HepG2 (cell line): ENCODE measurements around the gene SAPCD1. TPM values are rescaled to one million over a fixed set of nuclear protein-coding genes. Genes with fewer than 3 reads are reported as not detected.

Source experiments
- ATF3 ChIP-seq: sonication (generic); formaldehyde crosslinking; IDR thresholded peaks from 2 replicates; pipeline ENCODE4 v1.4.0; 2020; ENCODE audit warnings: missing genetic modification reagents
- NONO ChIP-seq, 2 experiments: fragments of 450-650 bp in 1 of 2; sonication (generic) in 1 of 2; formaldehyde crosslinking in 1 of 2; IDR thresholded peaks in 1 of 2; conservative IDR thresholded peaks in 1 of 2; 2 replicates each; pipeline versions ENCODE4 v1.6.1 to v1.8.0; 2017 to 2022; ENCODE audit warnings: mild to moderate bottlenecking in 1 of 2, missing genetic modification reagents in 1 of 2, moderate library complexity in 1 of 2
- PAWR ChIP-seq: sonication (generic); formaldehyde crosslinking; IDR thresholded peaks from 2 replicates; pipeline ENCODE4 v1.4.0; 2020; ENCODE audit warnings: missing genetic modification reagents, mild to moderate bottlenecking, borderline replicate concordance
- PLSCR1 ChIP-seq: sonication (generic); formaldehyde crosslinking; IDR thresholded peaks from 2 replicates; pipeline ENCODE4 v1.5.0; 2020; ENCODE audit warnings: missing genetic modification reagents, mild to moderate bottlenecking, borderline replicate concordance
- RARA ChIP-seq: IDR thresholded peaks from 2 replicates; pipeline ENCODE4 v1.6.1; 2016; ENCODE audit warnings: missing genetic modification reagents, missing compliant biosample characterization
- STAG1 ChIP-seq: sonication (generic); formaldehyde crosslinking; IDR thresholded peaks from 2 replicates; pipeline ENCODE4 v1.4.0; 2020; ENCODE audit warnings: missing genetic modification reagents
- U2AF2 ChIP-seq: fragments of 200-400 bp; formaldehyde crosslinking; IDR thresholded peaks from 2 replicates; pipeline ENCODE4 v1.6.1; 2017; ENCODE audit warnings: low read depth, mild to moderate bottlenecking, low read length
- ZNF552 ChIP-seq: sonication (generic); formaldehyde crosslinking; IDR thresholded peaks from 2 replicates; pipeline ENCODE4 v1.9.0; 2022; ENCODE audit warnings: missing genetic modification reagents, mild to moderate bottlenecking, borderline replicate concordance
- ZNF567 ChIP-seq: sonication (generic); formaldehyde crosslinking; IDR thresholded peaks from 2 replicates; pipeline ENCODE4 v1.8.1; 2023; ENCODE audit warnings: mild to moderate bottlenecking, missing genetic modification reagents, borderline replicate concordance
- polyA plus RNA-seq, 8 experiments: library from polyadenylated mRNA; depleted of rRNA in 3 of 8; stranded (reverse) in 7 of 8; unstranded in 1 of 8; fragments of >200 nt; fragmentation: Illumina TruSeq in 4 of 8; extraction: Trizol in 4 of 8; gene quantifications; 2 replicates each; pipeline versions ENCODE4 v1.2.1 to v1.2.3, GENCODE V29; 2011 to 2016; ENCODE audit warnings: low read depth in 4 of 8, missing spikeins in 1 of 8, mixed read lengths in 1 of 8; ENCODE audit not compliant: insufficient read depth in 1 of 8
- total RNA-seq, 5 experiments: library from RNA; depleted of rRNA; stranded (reverse); fragments of >200 nt; fragmentation: Illumina TruSeq; extraction: Trizol; gene quantifications; 2 replicates each; pipeline ENCODE4 v1.2.3, GENCODE V29; 2016; ENCODE audit warnings: low read depth in 1 of 5
- TF ChIP-seq, protein P1 (sequence below): sonication (generic); formaldehyde crosslinking; IDR thresholded peaks from 2 replicates; pipeline ENCODE4 v1.5.1; 2020; ENCODE audit warnings: mild to moderate bottlenecking, missing genetic modification reagents, borderline replicate concordance
- TF ChIP-seq, protein P2 (sequence below): sonication (generic); formaldehyde crosslinking; IDR thresholded peaks from 2 replicates; pipeline ENCODE4 v1.8.0; 2022; ENCODE audit warnings: missing genetic modification reagents, mild to moderate bottlenecking, borderline replicate concordance
- TF ChIP-seq, protein P3 (sequence below): sonication (generic); formaldehyde crosslinking; IDR thresholded peaks from 2 replicates; pipeline ENCODE4 v1.4.0; 2020; ENCODE audit warnings: mild to moderate bottlenecking, missing genetic modification reagents
- TF ChIP-seq, protein P4 (sequence below): IDR thresholded peaks from 2 replicates; pipeline ENCODE4 v1.6.1; 2016
- TF ChIP-seq, protein P5 (sequence below): sonication (generic); formaldehyde crosslinking; IDR thresholded peaks from 2 replicates; pipeline ENCODE4 v1.5.1; 2020; ENCODE audit warnings: missing genetic modification reagents, mild to moderate bottlenecking, borderline replicate concordance
- TF ChIP-seq, protein P6 (sequence below): sonication (generic); formaldehyde crosslinking; IDR thresholded peaks from 2 replicates; pipeline ENCODE4 v1.9.0; 2021; ENCODE audit warnings: missing genetic modification reagents, mild to moderate bottlenecking, borderline replicate concordance

The SAPCD1 gene
- total and polyA plus RNA-seq, 2 of the 13 experiments (the other 11 are each of a cell fraction or from before 2014, with no cell fraction given): 2.5 to 3.9 TPM

DNA sequence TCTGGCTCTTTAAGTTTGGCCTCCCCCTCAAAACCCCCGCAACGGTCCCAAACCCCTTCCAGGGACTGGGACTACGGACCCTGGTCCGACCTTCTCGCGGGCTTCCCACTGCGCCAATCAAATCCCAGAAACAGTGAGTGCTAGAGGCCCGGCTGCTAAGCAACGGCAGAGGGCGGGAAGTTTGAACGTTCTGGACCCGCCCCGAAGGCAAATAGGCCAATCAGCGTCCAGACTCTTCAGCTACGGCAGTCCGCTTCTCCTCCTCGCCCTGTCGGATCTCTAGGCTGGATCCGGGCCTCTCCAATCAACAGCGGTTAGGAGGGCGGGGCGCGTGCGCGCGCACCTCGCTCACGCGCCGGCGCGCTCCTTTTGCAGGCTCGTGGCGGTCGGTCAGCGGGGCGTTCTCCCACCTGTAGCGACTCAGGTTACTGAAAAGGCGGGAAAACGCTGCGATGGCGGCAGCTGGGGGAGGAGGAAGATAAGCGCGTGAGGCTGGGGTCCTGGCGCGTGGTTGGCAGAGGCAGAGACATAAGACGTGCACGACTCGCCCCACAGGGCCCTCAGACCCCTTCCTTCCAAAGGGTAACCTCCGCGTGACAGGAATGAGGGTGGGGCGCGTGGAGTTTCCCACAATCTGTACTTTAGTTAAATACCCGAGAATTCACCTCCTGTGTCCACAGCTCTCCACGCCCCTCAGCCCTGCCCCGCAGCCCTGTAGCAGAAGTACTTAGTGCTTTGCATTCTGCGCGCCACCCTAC, 22.6 kb upstream of the SAPCD1 start, which contains the start of gene MSH5 (continued):
- TF ChIP-seq, protein P1, sequence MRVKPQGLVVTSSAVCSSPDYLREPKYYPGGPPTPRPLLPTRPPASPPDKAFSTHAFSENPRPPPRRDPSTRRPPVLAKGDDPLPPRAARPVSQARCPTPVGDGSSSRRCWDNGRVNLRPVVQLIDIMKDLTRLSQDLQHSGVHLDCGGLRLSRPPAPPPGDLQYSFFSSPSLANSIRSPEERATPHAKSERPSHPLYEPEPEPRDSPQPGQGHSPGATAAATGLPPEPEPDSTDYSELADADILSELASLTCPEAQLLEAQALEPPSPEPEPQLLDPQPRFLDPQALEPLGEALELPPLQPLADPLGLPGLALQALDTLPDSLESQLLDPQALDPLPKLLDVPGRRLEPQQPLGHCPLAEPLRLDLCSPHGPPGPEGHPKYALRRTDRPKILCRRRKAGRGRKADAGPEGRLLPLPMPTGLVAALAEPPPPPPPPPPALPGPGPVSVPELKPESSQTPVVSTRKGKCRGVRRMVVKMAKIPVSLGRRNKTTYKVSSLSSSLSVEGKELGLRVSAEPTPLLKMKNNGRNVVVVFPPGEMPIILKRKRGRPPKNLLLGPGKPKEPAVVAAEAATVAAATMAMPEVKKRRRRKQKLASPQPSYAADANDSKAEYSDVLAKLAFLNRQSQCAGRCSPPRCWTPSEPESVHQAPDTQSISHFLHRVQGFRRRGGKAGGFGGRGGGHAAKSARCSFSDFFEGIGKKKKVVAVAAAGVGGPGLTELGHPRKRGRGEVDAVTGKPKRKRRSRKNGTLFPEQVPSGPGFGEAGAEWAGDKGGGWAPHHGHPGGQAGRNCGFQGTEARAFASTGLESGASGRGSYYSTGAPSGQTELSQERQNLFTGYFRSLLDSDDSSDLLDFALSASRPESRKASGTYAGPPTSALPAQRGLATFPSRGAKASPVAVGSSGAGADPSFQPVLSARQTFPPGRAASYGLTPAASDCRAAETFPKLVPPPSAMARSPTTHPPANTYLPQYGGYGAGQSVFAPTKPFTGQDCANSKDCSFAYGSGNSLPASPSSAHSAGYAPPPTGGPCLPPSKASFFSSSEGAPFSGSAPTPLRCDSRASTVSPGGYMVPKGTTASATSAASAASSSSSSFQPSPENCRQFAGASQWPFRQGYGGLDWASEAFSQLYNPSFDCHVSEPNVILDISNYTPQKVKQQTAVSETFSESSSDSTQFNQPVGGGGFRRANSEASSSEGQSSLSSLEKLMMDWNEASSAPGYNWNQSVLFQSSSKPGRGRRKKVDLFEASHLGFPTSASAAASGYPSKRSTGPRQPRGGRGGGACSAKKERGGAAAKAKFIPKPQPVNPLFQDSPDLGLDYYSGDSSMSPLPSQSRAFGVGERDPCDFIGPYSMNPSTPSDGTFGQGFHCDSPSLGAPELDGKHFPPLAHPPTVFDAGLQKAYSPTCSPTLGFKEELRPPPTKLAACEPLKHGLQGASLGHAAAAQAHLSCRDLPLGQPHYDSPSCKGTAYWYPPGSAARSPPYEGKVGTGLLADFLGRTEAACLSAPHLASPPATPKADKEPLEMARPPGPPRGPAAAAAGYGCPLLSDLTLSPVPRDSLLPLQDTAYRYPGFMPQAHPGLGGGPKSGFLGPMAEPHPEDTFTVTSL (CRISPR knock-in tag): peak; percentile 68; the same call in 1 of the 2 replicates
- no peak for TF ChIP-seq NONO (IDR thresholded peaks at IDR 0.05)
- TF ChIP-seq NONO (CRISPR knock-in tag; conservative IDR thresholded peaks at IDR 0.05): peak; percentile 85
- TF ChIP-seq RARA (CRISPR knock-in tag): peak; percentile 1
- TF ChIP-seq ZNF567 (CRISPR knock-in tag): no peak; the same call in 1 of the 2 replicates
- TF ChIP-seq, protein P2, sequence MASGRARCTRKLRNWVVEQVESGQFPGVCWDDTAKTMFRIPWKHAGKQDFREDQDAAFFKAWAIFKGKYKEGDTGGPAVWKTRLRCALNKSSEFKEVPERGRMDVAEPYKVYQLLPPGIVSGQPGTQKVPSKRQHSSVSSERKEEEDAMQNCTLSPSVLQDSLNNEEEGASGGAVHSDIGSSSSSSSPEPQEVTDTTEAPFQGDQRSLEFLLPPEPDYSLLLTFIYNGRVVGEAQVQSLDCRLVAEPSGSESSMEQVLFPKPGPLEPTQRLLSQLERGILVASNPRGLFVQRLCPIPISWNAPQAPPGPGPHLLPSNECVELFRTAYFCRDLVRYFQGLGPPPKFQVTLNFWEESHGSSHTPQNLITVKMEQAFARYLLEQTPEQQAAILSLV (CRISPR knock-in tag): peak; percentile 99
- peak; percentile 37; the same call in 1 of the 2 replicates for TF ChIP-seq ATF3 (CRISPR knock-in tag)
- no peak for TF ChIP-seq U2AF2
- TF ChIP-seq, protein P3, sequence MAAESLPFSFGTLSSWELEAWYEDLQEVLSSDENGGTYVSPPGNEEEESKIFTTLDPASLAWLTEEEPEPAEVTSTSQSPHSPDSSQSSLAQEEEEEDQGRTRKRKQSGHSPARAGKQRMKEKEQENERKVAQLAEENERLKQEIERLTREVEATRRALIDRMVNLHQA (CRISPR knock-in tag): 0 out of 2 replicates have a peak, but pooled peaks have one; percentile 36
- 0 out of 2 replicates have a peak, but pooled peaks have one; percentile 79 for TF ChIP-seq PAWR
- TF ChIP-seq, protein P4, sequence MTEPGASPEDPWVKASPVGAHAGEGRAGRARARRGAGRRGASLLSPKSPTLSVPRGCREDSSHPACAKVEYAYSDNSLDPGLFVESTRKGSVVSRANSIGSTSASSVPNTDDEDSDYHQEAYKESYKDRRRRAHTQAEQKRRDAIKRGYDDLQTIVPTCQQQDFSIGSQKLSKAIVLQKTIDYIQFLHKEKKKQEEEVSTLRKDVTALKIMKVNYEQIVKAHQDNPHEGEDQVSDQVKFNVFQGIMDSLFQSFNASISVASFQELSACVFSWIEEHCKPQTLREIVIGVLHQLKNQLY: peak; percentile 77
- TF ChIP-seq, protein P5, sequence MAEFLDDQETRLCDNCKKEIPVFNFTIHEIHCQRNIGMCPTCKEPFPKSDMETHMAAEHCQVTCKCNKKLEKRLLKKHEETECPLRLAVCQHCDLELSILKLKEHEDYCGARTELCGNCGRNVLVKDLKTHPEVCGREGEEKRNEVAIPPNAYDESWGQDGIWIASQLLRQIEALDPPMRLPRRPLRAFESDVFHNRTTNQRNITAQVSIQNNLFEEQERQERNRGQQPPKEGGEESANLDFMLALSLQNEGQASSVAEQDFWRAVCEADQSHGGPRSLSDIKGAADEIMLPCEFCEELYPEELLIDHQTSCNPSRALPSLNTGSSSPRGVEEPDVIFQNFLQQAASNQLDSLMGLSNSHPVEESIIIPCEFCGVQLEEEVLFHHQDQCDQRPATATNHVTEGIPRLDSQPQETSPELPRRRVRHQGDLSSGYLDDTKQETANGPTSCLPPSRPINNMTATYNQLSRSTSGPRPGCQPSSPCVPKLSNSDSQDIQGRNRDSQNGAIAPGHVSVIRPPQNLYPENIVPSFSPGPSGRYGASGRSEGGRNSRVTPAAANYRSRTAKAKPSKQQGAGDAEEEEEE (CRISPR knock-in tag): no peak
- peak; percentile 99 for TF ChIP-seq ZNF552
- TF ChIP-seq, protein P6, sequence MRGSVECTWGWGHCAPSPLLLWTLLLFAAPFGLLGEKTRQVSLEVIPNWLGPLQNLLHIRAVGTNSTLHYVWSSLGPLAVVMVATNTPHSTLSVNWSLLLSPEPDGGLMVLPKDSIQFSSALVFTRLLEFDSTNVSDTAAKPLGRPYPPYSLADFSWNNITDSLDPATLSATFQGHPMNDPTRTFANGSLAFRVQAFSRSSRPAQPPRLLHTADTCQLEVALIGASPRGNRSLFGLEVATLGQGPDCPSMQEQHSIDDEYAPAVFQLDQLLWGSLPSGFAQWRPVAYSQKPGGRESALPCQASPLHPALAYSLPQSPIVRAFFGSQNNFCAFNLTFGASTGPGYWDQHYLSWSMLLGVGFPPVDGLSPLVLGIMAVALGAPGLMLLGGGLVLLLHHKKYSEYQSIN (CRISPR knock-in tag): no peak
- no peak for TF ChIP-seq PLSCR1
- TF ChIP-seq STAG1 (CRISPR knock-in tag): no peak
